Thyroid gland (tissue), 4 donors: ENCODE measurements around the gene RNF213. TPM values are rescaled to one million over a fixed set of nuclear protein-coding genes. Genes with fewer than 3 reads are reported as not detected.

Source experiments
- DNase-seq, 2 donors: peaks; one replicate each; pipeline ENCODE4 v3.0.0-alpha.2; 2019
- H3K27ac ChIP-seq, 3 donors: fragments of 200-600 bp; sonication (generic); 1 replicate in 2 of 3; 2 replicates in 1 of 3; pipeline ENCODE4 v1.5.1; 2016 to 2019; ENCODE audit warnings: mild to moderate bottlenecking in 1 of 3, moderate library complexity in 1 of 3
- H3K27me3 ChIP-seq: fragments of 200-600 bp; sonication (generic); one replicate; pipeline ENCODE4 v1.5.1; 2019
- H3K36me3 ChIP-seq, 2 donors: fragments of 200-600 bp; sonication (generic); one replicate each; pipeline ENCODE4 v1.5.1; 2016 to 2019
- H3K4me1 ChIP-seq, 2 donors: fragments of 200-600 bp; sonication (generic); one replicate each; pipeline ENCODE4 v1.5.1; 2017 to 2019
- H3K4me3 ChIP-seq, 3 donors: fragments of 200-600 bp; sonication (generic); replicated peaks in 1 of 3; 1 replicate in 2 of 3; 2 replicates in 1 of 3; pipeline ENCODE4 v1.5.1; 2016; ENCODE audit warnings: mild to moderate bottlenecking in 1 of 3
- H3K9me3 ChIP-seq: fragments of 200-600 bp; sonication (generic); one replicate; pipeline ENCODE4 v1.5.1; 2017
- POLR2A ChIP-seq, 2 donors: fragments of 450-650 bp; IDR thresholded peaks; one replicate each; pipeline ENCODE4 v1.6.1; 2017; ENCODE audit warnings: antibody characterized with exemption in 2 of 2, mild to moderate bottlenecking in 2 of 2, moderate library complexity in 1 of 2
- WGBS, 2 donors: methylation state at CpG; one replicate each; pipeline ENCODE4 v1.1.5; 2017; 5-methylcytosine and 5-hydroxymethylcytosine counted together
- intact Hi-C: fragments of 100-400 bp; cut with DNase I; formaldehyde crosslinking; loops from one replicate; pipeline ENCODE4 v1.15.1; 2023
- total RNA-seq, 4 donors: library from RNA; depleted of rRNA; stranded (reverse); fragments of >200 nt; gene quantifications; one replicate each; pipeline ENCODE4 v1.2.3, GENCODE V29; 2016
- TF ChIP-seq, protein P1 (sequence below), 6 experiments: fragments of 200-600 bp in 3 of 6; fragments of 450-650 bp in 3 of 6; sonication (generic) in 3 of 6; IDR thresholded peaks; one replicate each; pipeline ENCODE4 v1.5.1; 2016 to 2019; ENCODE audit warnings: antibody characterized with exemption in 6 of 6, mild to moderate bottlenecking in 2 of 6, inconsistent platforms in 1 of 6, moderate library complexity in 1 of 6

The RNF213 gene
- total RNA-seq, 4 donors from 2014 or later, result 107 to 245 (median 187) TPM

DNA sequence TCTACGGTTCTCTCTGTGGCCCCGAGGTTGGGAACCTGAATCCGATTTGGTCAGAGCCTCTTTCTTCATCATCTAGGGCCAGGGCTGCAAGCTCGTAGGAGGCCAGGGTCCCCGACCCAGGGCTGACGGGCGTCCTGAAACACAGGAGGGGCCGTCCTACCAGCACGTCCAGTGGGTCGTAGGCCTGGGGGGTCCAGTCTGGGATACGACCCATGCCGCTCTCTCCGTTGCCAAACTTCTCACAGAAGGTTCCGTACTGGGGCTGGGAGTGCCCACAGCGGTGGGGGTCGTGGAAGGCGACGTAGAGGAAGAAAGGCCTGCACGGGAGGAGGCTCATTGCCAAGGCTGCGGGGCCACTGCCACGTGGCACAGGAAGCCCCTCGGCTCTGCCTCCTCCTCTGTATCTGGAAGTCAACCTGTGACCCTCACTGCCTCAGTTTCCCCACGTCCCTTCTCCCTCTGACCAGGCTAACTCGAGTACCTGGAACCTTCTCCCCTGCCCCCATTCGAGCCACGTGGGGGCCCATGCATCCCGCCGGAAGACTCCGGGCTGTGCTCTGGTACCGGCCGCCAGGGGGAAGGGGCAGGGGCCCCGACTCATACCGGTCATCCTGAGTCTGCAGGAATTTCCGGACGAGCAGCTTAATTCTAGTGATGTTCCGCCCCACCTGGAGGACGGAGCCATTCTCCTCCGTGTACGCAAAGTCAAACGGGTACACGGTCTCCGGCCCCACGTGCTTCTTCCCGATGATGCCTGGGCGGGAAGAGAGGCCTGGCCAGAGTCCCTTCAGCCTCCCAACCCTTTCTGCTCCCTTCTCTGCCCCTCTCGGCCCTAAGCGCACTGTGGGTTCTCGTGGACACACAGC, 46.4 kb upstream of the RNF213 start:
- TF ChIP-seq POLR2A (IDR thresholded peaks at IDR 0.05), result no peak
- TF ChIP-seq, protein P1, sequence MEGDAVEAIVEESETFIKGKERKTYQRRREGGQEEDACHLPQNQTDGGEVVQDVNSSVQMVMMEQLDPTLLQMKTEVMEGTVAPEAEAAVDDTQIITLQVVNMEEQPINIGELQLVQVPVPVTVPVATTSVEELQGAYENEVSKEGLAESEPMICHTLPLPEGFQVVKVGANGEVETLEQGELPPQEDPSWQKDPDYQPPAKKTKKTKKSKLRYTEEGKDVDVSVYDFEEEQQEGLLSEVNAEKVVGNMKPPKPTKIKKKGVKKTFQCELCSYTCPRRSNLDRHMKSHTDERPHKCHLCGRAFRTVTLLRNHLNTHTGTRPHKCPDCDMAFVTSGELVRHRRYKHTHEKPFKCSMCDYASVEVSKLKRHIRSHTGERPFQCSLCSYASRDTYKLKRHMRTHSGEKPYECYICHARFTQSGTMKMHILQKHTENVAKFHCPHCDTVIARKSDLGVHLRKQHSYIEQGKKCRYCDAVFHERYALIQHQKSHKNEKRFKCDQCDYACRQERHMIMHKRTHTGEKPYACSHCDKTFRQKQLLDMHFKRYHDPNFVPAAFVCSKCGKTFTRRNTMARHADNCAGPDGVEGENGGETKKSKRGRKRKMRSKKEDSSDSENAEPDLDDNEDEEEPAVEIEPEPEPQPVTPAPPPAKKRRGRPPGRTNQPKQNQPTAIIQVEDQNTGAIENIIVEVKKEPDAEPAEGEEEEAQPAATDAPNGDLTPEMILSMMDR (IDR thresholded peaks at IDR 0.05), result no peak
- Histone ChIP-seq H3K4me1 (peaks cover under 1 to 1% of the 10 kb centered on the region in 2 donors), H3K36me3 (peaks cover 23 to 28% of the 10 kb centered on the region in 2 donors), H3K27me3 (no peaks in the 10 kb centered on the region), H3K9me3 (no peaks in the 10 kb centered on the region), H3K4me3 (no peak overlapping the region), H3K27ac (no peak overlapping the region)
- no peak for DNase-seq
- intact Hi-C loops, result no loop called here
- WGBS, 2 donors, result 94 to 95% methylated on average over 33 to 37 of the region's 48 CpGs

DNA sequence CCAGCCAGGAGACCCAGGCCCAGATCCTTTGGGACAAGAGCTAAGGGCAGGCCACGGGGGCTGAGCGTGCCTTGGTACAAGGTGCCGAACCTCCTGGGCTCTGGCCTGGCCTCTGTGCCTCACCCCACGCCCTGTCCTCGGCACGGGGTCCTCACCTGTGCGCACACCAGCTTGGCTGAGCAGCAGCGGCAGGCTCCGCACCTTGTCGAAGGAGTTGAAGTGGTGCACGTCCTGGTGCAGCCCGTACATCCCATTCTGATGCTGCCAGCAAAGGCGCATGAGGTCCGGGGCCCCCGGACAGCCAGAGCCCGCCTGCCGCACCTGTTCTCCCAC, 45.8 kb upstream of the RNF213 start:
- Histone ChIP-seq H3K27me3 (no peaks in the 10 kb centered on the region), H3K27ac (no peak overlapping the region), H3K36me3 (peaks cover 22 to 28% of the 10 kb centered on the region in 2 donors), H3K4me1 (peaks cover 6 to 7% of the 10 kb centered on the region in 2 donors), H3K4me3 (no peak overlapping the region), H3K9me3 (no peaks in the 10 kb centered on the region)
- TF ChIP-seq, protein P1 (IDR thresholded peaks at IDR 0.05), result no peak
- TF ChIP-seq POLR2A (IDR thresholded peaks at IDR 0.05), result no peak
- DNase-seq, result no peak
- intact Hi-C loops, result loop anchor here (5.0 kb wide), 1 partner anchor 68 kb away; the partner anchor contains the start of gene EIF4A3
- WGBS, 2 donors, result 95% methylated on average over 8 of the region's 17 CpGs; no CpG with 5 or more reads in 1 of the 2 donors

DNA sequence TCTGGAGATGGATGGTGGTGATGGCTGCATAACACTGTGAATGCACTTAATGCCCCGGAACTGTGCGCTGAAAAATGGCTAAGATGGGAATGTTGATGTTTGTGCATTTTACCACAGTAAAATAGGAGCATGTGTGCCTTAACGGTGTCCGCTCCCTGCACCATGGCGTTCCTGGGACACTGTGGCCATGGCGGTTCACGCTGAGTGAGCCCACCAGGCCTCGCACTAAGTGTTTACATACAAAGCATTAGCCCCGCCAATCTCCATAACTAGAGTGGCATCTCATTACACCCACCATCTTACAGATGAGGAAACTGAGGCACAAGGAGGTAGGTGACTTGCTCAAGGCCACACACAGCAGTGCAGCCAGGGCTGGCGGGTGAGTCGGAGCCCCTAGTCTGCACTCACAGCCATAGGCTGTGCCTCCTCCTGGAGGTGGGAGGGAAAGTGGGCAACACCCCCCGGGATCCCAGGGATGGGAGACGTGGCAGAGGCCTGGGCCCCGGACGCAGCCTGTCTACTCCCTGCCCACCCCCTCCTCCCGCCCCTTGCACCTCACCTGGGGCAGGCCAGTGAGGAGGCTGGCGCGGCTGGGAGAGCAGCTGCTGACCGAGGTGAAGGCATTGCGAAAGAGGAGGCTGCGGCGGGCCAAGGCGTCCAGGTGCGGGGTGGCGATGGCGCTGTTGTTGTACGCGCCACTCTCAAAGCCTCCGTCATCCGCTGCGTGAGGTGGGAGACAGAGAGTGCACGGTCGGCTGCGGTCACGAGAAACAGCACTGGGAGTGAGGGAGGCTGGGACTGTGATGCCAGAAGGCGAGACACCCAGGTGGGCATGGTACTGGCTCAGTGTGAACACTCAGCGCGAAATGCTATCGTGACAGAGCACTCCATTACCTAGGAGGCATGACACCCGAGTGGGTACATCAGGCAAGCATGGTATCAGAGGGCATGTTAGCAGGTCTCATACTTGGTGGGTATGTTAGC, 43.9 kb upstream of the RNF213 start:
- peaks cover 14 to 16% of the 10 kb centered on the region in 2 donors for H3K4me1 ChIP-seq
- H3K4me3 ChIP-seq, result no peak overlapping the region
- H3K27ac ChIP-seq, result no peak overlapping the region
- H3K9me3 ChIP-seq, result no peaks in the 10 kb centered on the region
- TF ChIP-seq POLR2A (IDR thresholded peaks at IDR 0.05), result no peak
- TF ChIP-seq, protein P1 (IDR thresholded peaks at IDR 0.05), result no peak
- DNase-seq, result no peak
- 95% methylated on average over 40 of the region's 40 CpGs for WGBS, 2 donors
- H3K27me3 ChIP-seq, result no peaks in the 10 kb centered on the region
- peaks cover 3 to 14% of the 10 kb centered on the region in 2 donors for H3K36me3 ChIP-seq
- intact Hi-C loops, result loop anchor here (5.0 kb wide), 1 partner anchor 69 kb away; the partner anchor contains the start of gene EIF4A3

DNA sequence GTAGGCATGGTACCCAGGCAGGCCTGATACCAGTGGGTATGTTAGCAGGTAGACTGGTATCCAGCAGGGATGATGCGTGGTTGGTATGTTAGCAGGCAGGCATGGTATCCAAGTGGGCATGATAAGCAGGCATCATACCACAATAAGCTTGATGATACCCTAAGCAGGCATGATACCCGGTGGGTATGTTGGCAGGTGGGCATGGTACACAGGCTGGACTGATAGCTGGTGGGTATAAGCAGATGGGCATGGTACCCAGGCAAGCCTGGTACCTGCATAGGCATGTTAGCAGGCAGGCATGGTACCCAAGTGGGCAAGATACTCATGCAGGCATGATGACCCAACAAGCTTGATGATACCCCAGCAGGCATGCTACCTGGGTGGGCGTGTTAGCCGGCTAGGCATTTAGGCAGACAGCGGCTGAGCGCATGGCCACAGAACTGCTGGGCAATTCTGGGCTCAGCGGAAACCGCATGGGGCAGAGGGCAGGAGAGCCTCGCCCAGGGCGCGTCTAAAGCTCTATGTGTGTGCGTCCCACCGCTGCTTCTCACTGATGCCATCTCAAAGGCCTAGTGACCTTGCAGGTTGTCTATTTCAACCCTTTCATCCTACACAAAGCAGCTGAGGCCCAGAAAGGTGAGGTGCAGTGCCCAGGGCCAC, 42.8 kb upstream of the RNF213 start:
- no peak for TF ChIP-seq POLR2A (IDR thresholded peaks at IDR 0.05)
- TF ChIP-seq, protein P1 (IDR thresholded peaks at IDR 0.05), result no peak
- intact Hi-C loops, result loop anchor here (5.0 kb wide), 1 partner anchor 71 kb away; the partner anchor contains the start of gene EIF4A3
- H3K27me3 ChIP-seq, result no peaks in the 10 kb centered on the region
- no peak for DNase-seq
- peaks cover 18 to 21% of the 10 kb centered on the region in 2 donors for H3K4me1 ChIP-seq
- no peak overlapping the region for H3K4me3 ChIP-seq
- H3K36me3 ChIP-seq, result peaks cover 5 to 7% of the 10 kb centered on the region in 2 donors
- 97 to 98% methylated on average over 13 of the region's 13 CpGs for WGBS, 2 donors
- H3K27ac ChIP-seq, result no peak overlapping the region
- H3K9me3 ChIP-seq, result no peaks in the 10 kb centered on the region
